Measurements from ENCODE around the gene DRG2. TPM values are rescaled to one million over a fixed set of nuclear protein-coding genes. Genes with fewer than 3 reads are reported as not detected.

DRG2 gene
- total and polyA plus RNA-seq, 9 of the 15 experiments (the other 6 are each of a cell fraction or from before 2014, with no cell fraction given): 6.6 to 36.7 (median 26.1) TPM

- no peak for TF ChIP-seq PRDM10 (IDR thresholded peaks at IDR 0.05; ENCODE audit: partially characterized antibody)
- 0 out of 2 replicates have a peak, but pooled peaks have one; percentile 16 for TF ChIP-seq SMC3 (conservative IDR thresholded peaks at IDR 0.05; ENCODE audit: insufficient read depth, low read depth, low read length)
- peak; percentile 99 for TF ChIP-seq BCOR (IDR thresholded peaks at IDR 0.05)
- no peak for TF ChIP-seq EZH2 (IDR thresholded peaks at IDR 0.05; ENCODE audit: borderline replicate concordance, low read depth, low read length)
- no peak for TF ChIP-seq ZNF778 (CRISPR knock-in tag; IDR thresholded peaks at IDR 0.05)
- peak; percentile 92 for TF ChIP-seq CXXC5 (CRISPR knock-in tag; IDR thresholded peaks at IDR 0.05)
- TF ChIP-seq GTF2E2 (tag; IDR thresholded peaks at IDR 0.05): peak; percentile 95
- TF ChIP-seq CTCFL (IDR thresholded peaks at IDR 0.05; ENCODE audit: borderline replicate concordance, insufficient read depth, low read depth, low read length, poor library complexity, severe bottlenecking): no peak
- TF ChIP-seq CREB3 (tag; conservative IDR thresholded peaks at IDR 0.05; ENCODE audit: low read depth): no peak
- no peak for TF ChIP-seq ZNF212 (CRISPR knock-in tag; IDR thresholded peaks at IDR 0.05)
- no peak for TF ChIP-seq THRA (IDR thresholded peaks at IDR 0.05)
- 0 out of 2 replicates have a peak, but pooled peaks have one; percentile 9 for TF ChIP-seq TCF3 (CRISPR knock-in tag; IDR thresholded peaks at IDR 0.05)
- no peak for TF ChIP-seq SFPQ (IDR thresholded peaks at IDR 0.05; ENCODE audit: low read depth, low read length)
- TF ChIP-seq MYNN (IDR thresholded peaks at IDR 0.05): peak; percentile 54; the same call in 1 of the 2 replicates
- TF ChIP-seq MYNN (CRISPR knock-in tag; IDR thresholded peaks at IDR 0.05): no peak
- peak; percentile 75 for TF ChIP-seq SOX6 (IDR thresholded peaks at IDR 0.05)
- 0 out of 2 replicates have a peak, but pooled peaks have one; percentile 63 for TF ChIP-seq ZNF197 (CRISPR knock-in tag; IDR thresholded peaks at IDR 0.05; ENCODE audit: low read depth)
These were observed at the start of gene DRG2 (continued) for GRCh38 chr17:18087610-18088491.
